ENCODE data around the gene NEK1. TPM values are rescaled to one million over a fixed set of nuclear protein-coding genes. Genes with fewer than 3 reads are reported as not detected.

Gene NEK1
- total and polyA plus RNA-seq, 12 donors: 3.6 to 18.6 (median 15.0) TPM

DNA sequence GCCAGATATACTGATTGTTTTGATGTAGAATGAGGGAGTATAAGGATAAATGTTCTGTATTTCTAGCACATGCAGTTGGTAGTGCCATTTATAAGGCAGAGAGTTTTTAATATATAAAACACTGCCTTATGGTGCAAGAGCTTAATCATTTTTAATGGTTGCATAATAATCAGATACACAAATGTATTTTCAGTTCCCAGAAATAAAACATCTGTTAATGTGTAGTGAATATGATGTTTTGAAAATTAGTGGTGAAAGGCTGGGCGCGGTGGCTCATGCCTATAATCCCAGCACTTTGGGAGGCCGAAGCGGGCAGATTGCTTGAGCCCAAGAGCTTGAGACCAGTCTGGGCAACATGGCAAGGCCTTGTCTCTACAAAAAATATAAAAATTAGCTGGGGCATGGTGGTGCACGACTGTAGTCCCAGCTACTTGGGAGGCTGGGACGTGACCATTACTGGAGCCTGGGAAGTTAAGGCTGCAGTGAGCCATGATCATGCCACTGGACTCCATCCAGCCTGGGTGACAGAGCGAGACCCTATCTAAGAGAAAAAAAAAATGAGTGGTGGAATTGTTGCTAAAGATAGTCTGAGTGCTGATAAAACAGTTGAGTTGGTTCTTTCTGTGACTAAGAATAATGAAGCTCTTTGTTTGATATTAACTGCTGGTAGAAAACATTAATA lies 37.3 kb upstream of the NEK1 start:
- WGBS, 2 donors: 64% methylated on average over 7 of the region's 7 CpGs
- TF ChIP-seq, protein P1, sequence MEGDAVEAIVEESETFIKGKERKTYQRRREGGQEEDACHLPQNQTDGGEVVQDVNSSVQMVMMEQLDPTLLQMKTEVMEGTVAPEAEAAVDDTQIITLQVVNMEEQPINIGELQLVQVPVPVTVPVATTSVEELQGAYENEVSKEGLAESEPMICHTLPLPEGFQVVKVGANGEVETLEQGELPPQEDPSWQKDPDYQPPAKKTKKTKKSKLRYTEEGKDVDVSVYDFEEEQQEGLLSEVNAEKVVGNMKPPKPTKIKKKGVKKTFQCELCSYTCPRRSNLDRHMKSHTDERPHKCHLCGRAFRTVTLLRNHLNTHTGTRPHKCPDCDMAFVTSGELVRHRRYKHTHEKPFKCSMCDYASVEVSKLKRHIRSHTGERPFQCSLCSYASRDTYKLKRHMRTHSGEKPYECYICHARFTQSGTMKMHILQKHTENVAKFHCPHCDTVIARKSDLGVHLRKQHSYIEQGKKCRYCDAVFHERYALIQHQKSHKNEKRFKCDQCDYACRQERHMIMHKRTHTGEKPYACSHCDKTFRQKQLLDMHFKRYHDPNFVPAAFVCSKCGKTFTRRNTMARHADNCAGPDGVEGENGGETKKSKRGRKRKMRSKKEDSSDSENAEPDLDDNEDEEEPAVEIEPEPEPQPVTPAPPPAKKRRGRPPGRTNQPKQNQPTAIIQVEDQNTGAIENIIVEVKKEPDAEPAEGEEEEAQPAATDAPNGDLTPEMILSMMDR (IDR thresholded peaks at IDR 0.05): no peak
- H3K9me3 ChIP-seq: no peaks in the 10 kb centered on the region
- H3K27ac ChIP-seq: peak overlapping the region; percentile 69 to 84 (median 79)
- peaks cover 0 to 13% (median 0%) of the 10 kb centered on the region in 9 donors for H3K36me3 ChIP-seq
- peaks cover 0 to 39% (median 17%) of the 10 kb centered on the region in 9 donors for H3K4me1 ChIP-seq
- H3K27me3 ChIP-seq: no peaks in the 10 kb centered on the region
- intact Hi-C loops (cut with DNase I): no loop called here
- peak; percentile 69 to 93 (median 89) for ATAC-seq
- peak overlapping the region in 1 of 10 donors; percentile 7 for H3K4me3 ChIP-seq
- DNase-seq: peak; percentile 53 to 56

DNA sequence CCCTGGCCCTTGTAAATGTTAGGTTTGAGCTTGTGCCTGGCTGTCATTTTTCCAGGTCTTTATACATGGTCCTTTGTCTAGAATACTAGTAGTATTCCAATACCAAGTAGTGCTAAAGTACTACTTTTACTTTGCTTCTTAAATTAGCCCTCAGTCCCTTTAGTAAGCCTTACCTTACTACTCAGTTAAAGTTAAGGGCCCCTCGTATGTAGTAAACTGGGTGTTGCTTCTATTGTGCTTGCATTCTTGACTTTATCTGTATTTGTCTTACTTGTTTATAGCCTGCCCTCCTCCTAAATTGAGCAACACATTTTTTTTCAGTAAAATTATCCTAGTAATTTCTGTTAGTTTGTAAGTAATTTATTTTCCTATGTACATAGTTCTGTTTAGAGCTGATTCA lies 33.2 kb upstream of the NEK1 start:
- intact Hi-C loops (cut with DNase I): no loop called here
- no peaks in the 10 kb centered on the region for H3K27me3 ChIP-seq
- DNase-seq (no peak), ATAC-seq (no peak)
- peak overlapping the region in 7 of 10 donors; percentile 16 to 46 (median 28) for H3K27ac ChIP-seq
- WGBS, 2 donors: 46 to 78% methylated on average over 1 of the region's 1 CpG
- peaks cover 0 to 34% (median 9%) of the 10 kb centered on the region in 9 donors for H3K4me1 ChIP-seq
- no peaks in the 10 kb centered on the region for H3K9me3 ChIP-seq
- TF ChIP-seq, protein P1 (IDR thresholded peaks at IDR 0.05): no peak
- H3K36me3 ChIP-seq: peaks cover 0 to 43% (median 0%) of the 10 kb centered on the region in 9 donors
- no peak overlapping the region for H3K4me3 ChIP-seq

DNA sequence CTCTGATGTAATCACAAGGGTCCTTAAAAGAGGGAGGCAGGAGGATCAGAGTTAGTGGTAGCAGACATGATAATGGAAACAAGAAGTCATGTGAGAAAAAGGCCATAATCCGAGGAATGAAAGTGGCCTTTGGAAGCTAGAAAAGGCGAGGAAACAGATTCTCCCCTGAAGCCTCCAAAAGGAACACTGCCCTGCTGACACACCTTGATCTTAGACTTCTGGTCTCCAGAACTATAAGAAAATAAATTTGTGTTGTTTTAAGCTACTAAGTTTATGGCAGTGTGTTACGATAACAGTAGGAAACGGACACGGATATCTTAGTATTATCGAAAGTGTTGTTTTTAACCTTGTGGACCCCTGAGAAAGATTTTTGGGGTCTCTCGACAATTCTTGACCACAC lies 32.4 kb upstream of the NEK1 start:
- ATAC-seq: no peak
- Histone ChIP-seq H3K27me3 (no peaks in the 10 kb centered on the region), H3K36me3 (peaks cover 0 to 51% (median 0%) of the 10 kb centered on the region in 9 donors), H3K4me1 (peaks cover 0 to 42% (median 7%) of the 10 kb centered on the region in 9 donors), H3K9me3 (no peaks in the 10 kb centered on the region), H3K4me3 (no peak overlapping the region), H3K27ac (no peak overlapping the region)
- 92 to 93% methylated on average over 7 of the region's 7 CpGs for WGBS, 2 donors
- TF ChIP-seq, protein P1 (IDR thresholded peaks at IDR 0.05): no peak
- intact Hi-C loops (cut with DNase I): no loop called here
- no peak for DNase-seq

DNA sequence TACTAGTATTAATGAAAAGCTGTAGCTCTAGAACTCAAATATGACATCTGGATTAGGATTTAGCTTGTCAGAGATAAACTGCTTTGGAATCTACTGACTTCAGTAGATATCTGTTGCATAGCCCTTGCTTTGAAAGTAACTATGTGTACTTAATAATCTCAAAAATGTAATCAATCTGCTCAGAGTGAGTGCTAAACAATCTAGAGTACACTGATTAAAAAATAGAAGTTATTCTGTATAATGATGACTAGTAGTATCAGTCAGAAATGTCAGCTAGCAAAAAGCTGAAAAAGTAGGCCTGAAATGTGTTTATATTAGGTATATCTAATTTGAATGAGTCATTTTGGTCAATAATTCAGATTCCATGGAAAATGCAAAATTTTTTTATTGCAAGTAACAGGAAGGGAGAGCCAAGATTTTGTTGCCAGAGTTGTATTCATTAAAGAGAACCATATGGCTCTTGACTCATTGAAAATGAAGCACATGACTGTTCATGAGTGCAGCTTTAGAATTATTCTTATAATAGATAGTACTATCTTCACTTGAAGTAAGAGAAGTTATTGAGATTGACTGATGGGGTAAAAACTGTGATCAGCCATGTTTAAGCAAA lies 28.0 kb upstream of the NEK1 start:
- intact Hi-C loops (cut with DNase I): no loop called here
- TF ChIP-seq, protein P1 (IDR thresholded peaks at IDR 0.05): no peak
- no peak overlapping the region for H3K4me3 ChIP-seq
- no peaks in the 10 kb centered on the region for H3K27me3 ChIP-seq
- ATAC-seq (no peak), DNase-seq (no peak)
- peak overlapping the region in 5 of 10 donors; percentile 14 to 45 (median 25) for H3K27ac ChIP-seq
- no peaks in the 10 kb centered on the region for H3K9me3 ChIP-seq
- H3K4me1 ChIP-seq: peaks cover 0 to 19% (median 12%) of the 10 kb centered on the region in 9 donors
- peaks cover 0 to 91% (median 0%) of the 10 kb centered on the region in 9 donors for H3K36me3 ChIP-seq
